Activated T-cell treated with anti-CD3 and anti-CD28 coated beads, Interleukin-2, amount 50 U/mL, for 72 hours (primary cell): Measurements from ENCODE around the gene DISP2. TPM values are rescaled to one million over a fixed set of nuclear protein-coding genes. Genes with fewer than 3 reads are reported as not detected.

Experiments
- ATAC-seq, 2 donors: fragments of 150-1000 bp; cut with Tn5 transposase; replicated peaks in 1 of 2; 2 replicates each; pipeline ENCODE4 v1.10.0; 2021; ENCODE audit warnings: moderate library complexity in 2 of 2, mild to moderate bottlenecking in 1 of 2
- DNase-seq, 2 donors: peaks; one replicate each; pipeline ENCODE4 v3.0.0; 2021 to 2022; ENCODE audit warnings: mixed read lengths in 1 of 2
- H3K27ac Mint-ChIP-seq: one replicate; pipeline ENCODE4 v1.8.0; 2022; ENCODE audit warnings: mild to moderate bottlenecking, moderate library complexity, mixed read lengths
- H3K27me3 Mint-ChIP-seq: one replicate; pipeline ENCODE4 v1.8.0; 2022; ENCODE audit warnings: low read depth, mixed read lengths
- H3K36me3 Mint-ChIP-seq, 2 donors: one replicate each; pipeline ENCODE4 v1.8.0; 2022; ENCODE audit warnings: mixed read lengths in 2 of 2, mild to moderate bottlenecking in 1 of 2; ENCODE audit not compliant: insufficient read depth in 2 of 2
- H3K4me1 Mint-ChIP-seq: one replicate; pipeline ENCODE4 v1.8.0; 2022; ENCODE audit warnings: low read depth, mixed read lengths
- H3K4me3 Mint-ChIP-seq, 2 donors: one replicate each; pipeline ENCODE4 v1.8.0; 2022; ENCODE audit warnings: mild to moderate bottlenecking in 2 of 2, mixed read lengths in 2 of 2, moderate library complexity in 2 of 2
- H3K9me3 Mint-ChIP-seq, 2 donors: one replicate each; pipeline ENCODE4 v1.8.0; 2022; ENCODE audit warnings: mixed read lengths in 2 of 2
- total RNA-seq, 2 donors: library from RNA; stranded (reverse); gene quantifications; one replicate each; pipeline ENCODE4 v1.2.3, GENCODE V29; 2022

Gene DISP2
- total RNA-seq, 2 donors from 2014 or later: 0.19 to 0.34 TPM

GRCh38 chr15:40352281-40352901 lies 5.6 kb upstream of the DISP2 start:
- DNase-seq (no peak), ATAC-seq (no peak)
- Mint-ChIP-seq H3K4me1 (no peaks in the 10 kb centered on the region), H3K9me3 (no peaks in the 10 kb centered on the region), H3K27me3 (peaks cover 12% of the 10 kb centered on the region), H3K4me3 (no peak overlapping the region), H3K36me3 (no peaks in the 10 kb centered on the region), H3K27ac (no peak overlapping the region)

- Mint-ChIP-seq H3K27ac (no peak overlapping the region), H3K4me3 (no peak overlapping the region), H3K36me3 (no peaks in the 10 kb centered on the region), H3K4me1 (no peaks in the 10 kb centered on the region), H3K9me3 (no peaks in the 10 kb centered on the region), H3K27me3 (peaks cover 13% of the 10 kb centered on the region)
- ATAC-seq: no peak
- no peak for DNase-seq
Observed at GRCh38 chr15:40353697-40354096, 4.3 kb upstream of the DISP2 start.

GRCh38 chr15:40354408-40355171 lies 3.4 kb upstream of the DISP2 start:
- DNase-seq (no peak), ATAC-seq (no peak)
- peaks cover 18% of the 10 kb centered on the region for H3K27me3 Mint-ChIP-seq
- no peaks in the 10 kb centered on the region for H3K9me3 Mint-ChIP-seq
- no peak overlapping the region for H3K27ac Mint-ChIP-seq
- no peaks in the 10 kb centered on the region for H3K36me3 Mint-ChIP-seq
- no peaks in the 10 kb centered on the region for H3K4me1 Mint-ChIP-seq
- no peak overlapping the region for H3K4me3 Mint-ChIP-seq

DNA sequence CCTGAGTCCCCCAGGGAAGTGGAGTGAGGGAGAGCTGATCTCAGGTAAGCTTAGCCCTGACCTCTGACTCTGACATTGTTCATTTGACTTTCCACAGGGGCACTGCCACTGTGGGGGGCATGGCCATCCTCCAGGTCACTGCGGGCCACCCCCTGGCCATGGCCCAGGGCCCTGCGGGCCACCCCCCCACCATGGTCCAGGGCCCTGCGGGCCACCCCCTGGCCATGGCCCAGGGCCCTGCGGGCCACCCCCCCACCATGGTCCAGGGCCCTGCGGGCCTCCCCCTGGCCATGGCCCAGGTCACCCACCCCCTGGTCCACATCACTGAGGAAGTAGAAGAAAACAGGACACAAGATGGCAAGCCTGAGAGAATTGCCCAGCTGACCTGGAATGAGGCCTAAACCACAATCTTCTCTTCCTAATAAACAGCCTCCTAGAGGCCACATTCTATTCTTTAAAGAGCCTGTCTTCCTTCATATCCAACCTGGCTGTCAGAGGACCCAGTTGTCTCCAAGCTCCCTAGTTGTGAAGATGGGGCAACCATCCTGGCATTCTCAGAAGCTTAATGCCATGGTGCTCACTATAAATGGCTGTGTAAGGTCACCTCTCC lies 1.9 kb upstream of the DISP2 start:
- no peaks in the 10 kb centered on the region for H3K9me3 Mint-ChIP-seq
- no peak overlapping the region for H3K4me3 Mint-ChIP-seq
- no peaks in the 10 kb centered on the region for H3K4me1 Mint-ChIP-seq
- H3K27me3 Mint-ChIP-seq: peaks cover 18% of the 10 kb centered on the region
- no peak for ATAC-seq
- H3K36me3 Mint-ChIP-seq: no peaks in the 10 kb centered on the region
- no peak overlapping the region for H3K27ac Mint-ChIP-seq
- no peak for DNase-seq

DNA sequence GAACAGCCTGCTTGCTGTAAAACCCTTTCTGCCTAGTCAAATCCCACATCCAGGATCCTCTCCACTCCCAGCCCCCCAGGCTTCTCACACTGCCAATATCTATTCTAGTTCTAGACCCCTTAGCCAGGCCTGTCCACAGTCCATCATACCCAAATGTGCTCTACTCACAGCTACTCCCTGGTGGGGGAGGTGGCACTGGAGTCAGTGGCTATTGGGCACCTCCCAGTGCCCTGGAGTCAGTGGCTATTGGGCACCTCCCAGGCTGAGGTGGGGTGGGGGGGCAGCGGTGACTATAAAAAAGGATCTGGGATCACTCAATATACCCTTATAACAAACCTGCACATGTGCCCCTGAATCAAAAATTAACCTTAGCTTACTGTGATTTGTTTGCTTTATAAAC lies 773 bp upstream of the DISP2 start:
- Mint-ChIP-seq H3K27ac (no peak overlapping the region), H3K4me1 (no peaks in the 10 kb centered on the region), H3K9me3 (no peaks in the 10 kb centered on the region), H3K27me3 (peaks cover 18% of the 10 kb centered on the region), H3K36me3 (no peaks in the 10 kb centered on the region), H3K4me3 (peak overlapping the region; percentile 85 to 86)
- DNase-seq: no peak
- ATAC-seq: no peak

DNA sequence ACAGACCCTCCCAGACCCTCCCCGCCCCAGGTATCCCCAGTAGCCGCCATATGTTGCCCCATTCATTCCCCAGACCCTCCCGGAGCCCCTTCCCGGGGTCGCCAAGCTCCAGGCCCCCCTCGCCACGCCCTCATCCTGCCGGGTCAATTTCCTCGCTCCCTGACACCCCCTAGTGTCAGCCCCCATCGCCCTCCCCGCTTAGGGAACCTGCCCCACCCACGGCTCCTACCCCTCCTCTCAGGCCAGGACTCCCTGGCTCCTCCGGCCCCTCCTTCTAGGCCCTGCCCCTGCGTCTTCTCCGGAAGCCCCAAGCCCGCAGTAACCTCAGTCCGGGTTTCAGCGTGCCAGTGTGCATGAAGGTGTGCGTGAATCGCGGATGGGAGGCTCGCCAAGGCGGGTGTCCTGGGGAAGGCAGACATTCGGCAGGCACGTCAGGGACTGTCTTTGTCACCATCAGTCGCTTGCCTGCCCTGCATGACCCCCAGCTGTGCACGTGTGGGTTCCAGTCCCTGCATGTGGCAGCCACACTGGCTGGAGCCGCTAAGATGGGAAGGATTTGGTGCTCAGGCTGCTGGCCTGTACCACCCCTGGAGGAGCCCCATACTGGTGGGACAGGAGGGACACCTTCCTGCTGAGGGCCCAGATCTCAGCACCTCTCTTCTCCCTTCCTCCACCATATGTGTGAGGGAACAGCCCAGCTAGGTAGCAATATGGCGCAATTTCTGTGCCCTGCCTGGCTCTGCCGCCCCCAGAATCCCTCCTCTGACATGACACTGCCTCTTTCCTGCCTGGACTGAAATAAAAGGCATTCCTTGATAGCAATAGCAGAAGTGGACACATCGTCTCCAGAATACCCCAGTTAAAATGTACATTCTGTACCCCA lies 693 bp downstream of the DISP2 start:
- peak overlapping the region; percentile 76 to 91 for H3K4me3 Mint-ChIP-seq
- H3K36me3 Mint-ChIP-seq: no peaks in the 10 kb centered on the region
- H3K4me1 Mint-ChIP-seq: no peaks in the 10 kb centered on the region
- DNase-seq: peak; percentile 19 to 50
- peaks cover 18% of the 10 kb centered on the region for H3K27me3 Mint-ChIP-seq
- ATAC-seq: peak; percentile 36 to 56
- no peaks in the 10 kb centered on the region for H3K9me3 Mint-ChIP-seq
- H3K27ac Mint-ChIP-seq: no peak overlapping the region

GRCh38 chr15:40360015-40360414 lies 2.0 kb downstream of the DISP2 start:
- ATAC-seq (no peak), DNase-seq (no peak)
- no peaks in the 10 kb centered on the region for H3K4me1 Mint-ChIP-seq
- H3K27me3 Mint-ChIP-seq: peaks cover 18% of the 10 kb centered on the region
- H3K4me3 Mint-ChIP-seq: no peak overlapping the region
- H3K9me3 Mint-ChIP-seq: no peaks in the 10 kb centered on the region
- H3K36me3 Mint-ChIP-seq: no peaks in the 10 kb centered on the region
- H3K27ac Mint-ChIP-seq: no peak overlapping the region

DNA sequence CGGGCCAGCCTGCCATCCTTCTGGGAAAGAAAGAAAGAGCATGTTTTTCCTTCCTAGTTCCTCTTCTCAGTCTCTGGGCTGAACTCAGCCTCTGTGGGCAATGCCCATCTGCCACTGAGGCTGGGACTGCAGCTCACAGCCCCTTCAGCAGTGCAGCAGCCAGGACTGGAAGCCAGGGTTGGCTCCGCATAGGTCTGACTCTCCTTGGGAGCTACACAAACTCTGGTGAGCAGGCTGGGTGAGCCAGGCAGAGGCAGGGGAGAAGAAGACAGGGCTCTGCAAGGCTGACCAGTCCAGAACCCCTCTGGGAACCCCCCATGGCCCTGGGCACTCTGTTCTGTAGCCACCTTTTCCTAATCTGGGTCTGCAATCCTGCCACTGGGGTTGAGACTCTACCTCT lies 3.6 kb downstream of the DISP2 start:
- Mint-ChIP-seq H3K4me3 (no peak overlapping the region), H3K27me3 (peaks cover 14% of the 10 kb centered on the region), H3K36me3 (no peaks in the 10 kb centered on the region), H3K27ac (no peak overlapping the region), H3K9me3 (no peaks in the 10 kb centered on the region), H3K4me1 (peaks cover 8% of the 10 kb centered on the region)
- DNase-seq: no peak
- no peak for ATAC-seq

DNA sequence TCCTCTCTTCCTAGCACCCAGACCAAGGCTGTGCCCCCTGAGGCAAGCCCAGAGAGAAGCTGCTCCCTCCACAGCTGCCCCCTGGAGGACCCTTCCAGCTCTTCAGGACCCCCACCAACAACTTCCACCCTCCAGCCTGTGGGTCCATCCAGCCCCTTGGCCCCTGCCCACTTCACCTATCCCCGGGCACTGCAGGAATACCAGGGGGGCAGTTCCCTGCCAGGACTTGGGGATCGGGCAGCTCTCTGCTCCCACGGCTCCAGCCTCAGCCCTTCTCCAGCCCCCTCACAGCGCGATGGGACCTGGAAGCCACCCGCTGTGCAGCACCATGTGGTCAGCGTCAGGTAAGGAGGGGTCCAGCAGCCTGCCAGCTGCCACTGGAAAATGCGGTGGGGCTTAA lies 5.6 kb downstream of the DISP2 start:
- H3K4me3 Mint-ChIP-seq: no peak overlapping the region
- H3K27me3 Mint-ChIP-seq: peaks cover 5% of the 10 kb centered on the region
- DNase-seq (no peak), ATAC-seq (no peak)
- peaks cover 19% of the 10 kb centered on the region for H3K4me1 Mint-ChIP-seq
- H3K27ac Mint-ChIP-seq: no peak overlapping the region
- H3K36me3 Mint-ChIP-seq: no peaks in the 10 kb centered on the region
- no peaks in the 10 kb centered on the region for H3K9me3 Mint-ChIP-seq

DNA sequence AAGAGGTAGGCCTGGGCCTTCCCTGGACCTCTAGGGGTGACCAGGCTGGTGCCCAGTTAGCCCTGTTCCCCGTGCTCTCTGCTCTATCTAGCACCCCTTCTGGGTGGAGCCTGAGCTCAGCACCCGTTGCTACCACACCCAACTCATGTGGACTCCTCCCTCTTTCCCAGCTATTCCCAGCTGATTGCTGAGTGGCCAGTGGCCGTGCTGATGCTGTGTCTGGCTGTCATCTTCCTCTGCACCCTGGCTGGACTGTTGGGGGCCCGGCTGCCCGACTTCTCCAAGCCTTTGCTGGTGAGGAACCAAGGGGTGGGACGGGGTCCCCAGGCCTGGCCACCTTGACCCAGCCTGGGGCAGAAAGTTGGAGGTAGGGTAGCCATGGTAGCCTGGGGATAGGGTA lies 6.2 kb downstream of the DISP2 start:
- H3K4me1 Mint-ChIP-seq: peaks cover 19% of the 10 kb centered on the region
- no peaks in the 10 kb centered on the region for H3K9me3 Mint-ChIP-seq
- no peak overlapping the region for H3K27ac Mint-ChIP-seq
- no peaks in the 10 kb centered on the region for H3K36me3 Mint-ChIP-seq
- no peak overlapping the region for H3K4me3 Mint-ChIP-seq
- ATAC-seq (no peak), DNase-seq (no peak)
- peaks cover under 1% of the 10 kb centered on the region for H3K27me3 Mint-ChIP-seq

- no peaks in the 10 kb centered on the region for H3K27me3 Mint-ChIP-seq
- DNase-seq (no peak), ATAC-seq (no peak)
- no peaks in the 10 kb centered on the region for H3K36me3 Mint-ChIP-seq
- H3K4me1 Mint-ChIP-seq: peaks cover 19% of the 10 kb centered on the region
- no peaks in the 10 kb centered on the region for H3K9me3 Mint-ChIP-seq
- no peak overlapping the region for H3K27ac Mint-ChIP-seq
- no peak overlapping the region for H3K4me3 Mint-ChIP-seq
Observed at GRCh38 chr15:40365016-40365415, 7.0 kb downstream of the DISP2 start.

- Mint-ChIP-seq H3K4me1 (peaks cover 19% of the 10 kb centered on the region), H3K4me3 (peak overlapping the region in 1 of 2 donors; percentile 14), H3K27me3 (no peaks in the 10 kb centered on the region), H3K27ac (no peak overlapping the region), H3K9me3 (no peaks in the 10 kb centered on the region), H3K36me3 (no peaks in the 10 kb centered on the region)
- no peak for DNase-seq
- ATAC-seq: no peak
Observed at GRCh38 chr15:40365624-40366456, 7.8 kb downstream of the DISP2 start.
